Measurements from ENCODE around the gene ANKFN1.

DNA sequence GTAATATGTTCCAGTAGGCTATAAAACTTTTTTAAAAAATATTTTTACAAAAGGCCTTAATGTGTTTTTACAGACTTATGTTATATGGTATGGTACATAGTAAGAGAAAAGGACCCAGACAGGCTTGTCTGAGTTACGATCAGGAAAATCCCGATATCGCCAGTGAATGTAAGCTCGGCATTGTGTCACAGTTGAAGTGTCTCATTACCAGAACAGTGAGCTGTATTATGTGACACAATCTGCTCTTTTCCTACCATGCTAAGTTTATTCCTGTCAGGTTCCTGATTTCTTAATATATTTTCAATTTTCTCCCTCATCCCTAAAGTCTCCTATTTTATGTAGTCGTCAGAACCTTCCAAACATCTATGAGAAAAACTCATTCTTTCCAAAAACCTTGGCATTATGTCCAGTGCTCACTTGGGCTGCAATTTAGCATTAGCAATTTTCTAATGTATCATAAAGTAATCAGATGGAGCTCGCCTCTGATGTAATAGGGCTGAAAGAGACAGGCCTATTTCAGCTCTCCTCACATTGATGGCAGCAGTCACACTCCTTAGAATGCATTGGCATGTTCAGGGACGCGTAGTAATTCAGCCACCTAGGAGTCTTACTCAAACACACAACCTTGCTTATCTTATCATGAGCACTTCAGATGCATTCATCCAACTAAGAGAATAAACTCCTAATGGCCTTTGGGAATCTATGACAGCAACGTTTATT lies 292.6 kb downstream of the ANKFN1 start:
- TF ChIP-seq EZH2phosphoT487 (IDR thresholded peaks at IDR 0.05; ENCODE audit: borderline replicate concordance, low read length): no peak
- TF ChIP-seq, protein P1, sequence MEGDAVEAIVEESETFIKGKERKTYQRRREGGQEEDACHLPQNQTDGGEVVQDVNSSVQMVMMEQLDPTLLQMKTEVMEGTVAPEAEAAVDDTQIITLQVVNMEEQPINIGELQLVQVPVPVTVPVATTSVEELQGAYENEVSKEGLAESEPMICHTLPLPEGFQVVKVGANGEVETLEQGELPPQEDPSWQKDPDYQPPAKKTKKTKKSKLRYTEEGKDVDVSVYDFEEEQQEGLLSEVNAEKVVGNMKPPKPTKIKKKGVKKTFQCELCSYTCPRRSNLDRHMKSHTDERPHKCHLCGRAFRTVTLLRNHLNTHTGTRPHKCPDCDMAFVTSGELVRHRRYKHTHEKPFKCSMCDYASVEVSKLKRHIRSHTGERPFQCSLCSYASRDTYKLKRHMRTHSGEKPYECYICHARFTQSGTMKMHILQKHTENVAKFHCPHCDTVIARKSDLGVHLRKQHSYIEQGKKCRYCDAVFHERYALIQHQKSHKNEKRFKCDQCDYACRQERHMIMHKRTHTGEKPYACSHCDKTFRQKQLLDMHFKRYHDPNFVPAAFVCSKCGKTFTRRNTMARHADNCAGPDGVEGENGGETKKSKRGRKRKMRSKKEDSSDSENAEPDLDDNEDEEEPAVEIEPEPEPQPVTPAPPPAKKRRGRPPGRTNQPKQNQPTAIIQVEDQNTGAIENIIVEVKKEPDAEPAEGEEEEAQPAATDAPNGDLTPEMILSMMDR (IDR thresholded peaks at IDR 0.05; ENCODE audit: low read depth, low read length, poor library complexity, severe bottlenecking): no peak

Measured in DOHH2 (cell line).